Stimulated activated CD4-positive, alpha-beta T cell treated with anti-CD3 and anti-CD28 coated beads, Interleukin-15, amount 100 ng/mL, for 48 hours (primary cell): Measurements from ENCODE around the gene ZBTB7B.
"Not testable (repeated sequence)": the region's sequence is repeated elsewhere in the genome, so short reads cannot be mapped to it uniquely, and the experiment has no call there.

Experiments
- DNase-seq, 2 donors: peaks; one replicate each; pipeline ENCODE4 v3.0.0-alpha.2; 2020; ENCODE audit warnings: low read depth in 2 of 2

ZBTB7B gene

DNA sequence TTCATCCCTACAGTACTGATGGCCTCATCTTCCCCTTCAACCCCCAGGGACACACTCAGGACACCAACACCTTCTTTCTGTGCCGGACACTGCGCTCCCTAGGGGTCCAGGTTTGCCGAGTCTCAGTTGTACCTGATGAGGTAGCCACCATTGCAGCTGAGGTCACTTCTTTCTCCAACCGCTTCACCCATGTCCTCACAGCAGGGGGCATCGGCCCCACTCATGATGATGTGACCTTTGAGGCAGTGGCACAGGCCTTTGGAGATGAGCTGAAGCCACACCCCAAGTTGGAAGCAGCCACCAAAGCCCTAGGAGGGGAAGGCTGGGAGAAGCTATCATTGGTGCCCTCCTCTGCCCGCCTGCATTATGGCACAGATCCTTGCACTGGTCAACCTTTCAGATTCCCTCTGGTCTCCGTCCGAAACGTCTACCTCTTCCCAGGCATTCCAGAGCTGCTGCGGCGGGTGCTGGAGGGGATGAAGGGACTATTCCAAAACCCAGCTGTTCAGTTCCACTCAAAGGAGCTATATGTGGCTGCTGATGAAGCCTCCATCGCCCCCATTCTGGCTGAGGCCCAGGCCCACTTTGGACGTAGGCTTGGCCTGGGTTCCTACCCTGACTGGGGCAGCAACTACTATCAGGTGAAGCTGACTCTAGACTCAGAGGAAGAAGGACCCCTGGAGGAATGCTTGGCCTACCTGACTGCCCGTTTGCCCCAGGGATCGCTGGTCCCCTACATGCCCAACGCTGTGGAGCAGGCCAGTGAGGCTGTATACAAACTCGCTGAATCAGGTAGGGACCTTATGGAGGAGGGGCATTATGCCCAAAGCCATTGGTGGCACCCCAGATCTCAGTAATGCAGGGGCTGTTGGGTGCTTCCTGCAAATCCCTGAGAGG lies 14.3 kb upstream of the ZBTB7B start:
- no peak for DNase-seq

DNA sequence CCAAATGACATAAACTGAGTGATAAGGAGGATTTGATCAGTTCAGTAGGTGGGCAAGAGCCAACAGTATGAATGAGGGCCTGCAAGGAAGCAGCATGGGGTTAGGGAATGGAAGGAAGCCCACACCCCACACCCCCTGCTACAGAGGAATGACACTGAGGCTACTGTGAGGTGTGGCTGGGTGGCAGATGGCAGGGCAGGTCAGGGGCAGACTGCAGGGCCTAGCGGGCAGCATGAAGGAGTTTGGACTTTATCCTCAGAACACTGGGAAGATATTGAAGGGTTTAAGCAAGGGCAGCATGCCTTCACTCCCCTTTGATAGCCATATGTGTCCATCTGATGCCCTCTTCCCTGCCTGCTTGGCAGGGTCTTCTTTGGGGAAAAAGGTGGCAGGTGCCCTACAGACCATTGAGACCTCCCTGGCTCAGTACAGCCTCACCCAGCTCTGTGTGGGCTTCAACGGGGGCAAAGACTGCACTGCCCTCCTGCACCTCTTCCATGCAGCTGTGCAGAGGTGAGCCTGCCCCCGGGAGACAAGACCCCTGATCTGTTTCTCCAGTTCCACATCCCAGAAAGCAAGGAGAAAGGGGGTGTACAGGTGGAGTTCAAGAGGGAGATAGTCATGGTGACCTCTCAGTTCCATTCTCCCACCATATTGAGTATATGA lies 13.3 kb upstream of the ZBTB7B start:
- no peak for DNase-seq

DNA sequence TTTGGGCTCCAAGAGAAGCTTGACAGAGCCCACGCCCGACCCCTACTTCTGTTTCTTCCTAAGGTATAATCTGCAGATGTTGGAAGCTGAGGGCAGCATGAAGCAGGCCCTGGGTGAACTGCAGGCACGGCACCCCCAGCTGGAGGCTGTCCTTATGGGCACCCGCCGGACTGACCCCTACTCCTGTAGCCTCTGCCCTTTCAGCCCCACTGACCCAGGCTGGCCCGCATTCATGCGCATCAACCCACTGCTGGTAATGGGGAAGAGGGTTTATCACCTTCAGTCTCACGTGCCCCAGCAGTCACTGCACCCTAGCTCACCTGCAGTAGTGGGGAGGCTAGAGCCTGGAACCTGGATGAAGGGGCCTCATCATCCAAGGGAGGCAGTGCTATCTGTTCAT lies 12.3 kb upstream of the ZBTB7B start:
- DNase-seq: no peak

DNA sequence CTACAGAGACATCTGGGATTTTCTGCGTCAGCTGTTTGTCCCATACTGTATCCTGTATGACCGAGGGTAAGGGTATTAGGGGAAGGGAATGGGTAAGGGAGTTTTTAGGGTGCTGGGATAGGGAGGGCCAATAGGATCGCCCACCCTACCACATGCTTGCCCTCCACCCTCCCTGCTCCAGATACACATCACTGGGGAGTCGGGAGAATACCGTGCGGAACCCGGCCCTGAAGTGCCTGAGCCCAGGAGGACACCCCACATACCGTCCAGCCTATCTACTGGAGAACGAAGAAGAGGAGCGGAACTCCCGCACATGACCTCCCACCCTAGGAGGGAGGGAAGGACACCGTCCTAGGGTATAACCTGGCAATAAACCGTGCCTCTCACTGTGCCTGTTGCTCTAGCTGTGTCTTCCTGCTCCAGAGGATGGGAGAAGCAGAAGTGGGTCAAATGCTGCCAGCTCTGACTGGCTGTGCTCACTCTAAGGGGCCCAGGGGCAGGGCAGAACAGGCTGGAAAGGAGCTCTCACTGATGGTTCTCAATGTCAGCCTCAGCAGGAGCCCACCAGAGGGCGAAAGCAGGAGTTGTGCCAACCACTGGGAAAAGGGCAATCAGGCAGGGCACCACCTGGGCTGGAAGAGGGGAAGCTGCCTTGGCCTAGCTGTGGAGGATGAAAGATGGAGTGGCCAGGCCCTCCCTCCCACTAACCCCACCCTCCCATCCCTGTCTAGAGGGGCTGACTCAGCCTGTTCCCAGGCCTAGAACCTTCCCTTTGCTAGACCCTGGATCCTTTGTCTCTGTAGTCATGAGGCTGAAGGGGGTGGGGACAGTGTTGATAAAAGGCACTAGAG lies 9.7 kb upstream of the ZBTB7B start:
- no peak for DNase-seq

DNA sequence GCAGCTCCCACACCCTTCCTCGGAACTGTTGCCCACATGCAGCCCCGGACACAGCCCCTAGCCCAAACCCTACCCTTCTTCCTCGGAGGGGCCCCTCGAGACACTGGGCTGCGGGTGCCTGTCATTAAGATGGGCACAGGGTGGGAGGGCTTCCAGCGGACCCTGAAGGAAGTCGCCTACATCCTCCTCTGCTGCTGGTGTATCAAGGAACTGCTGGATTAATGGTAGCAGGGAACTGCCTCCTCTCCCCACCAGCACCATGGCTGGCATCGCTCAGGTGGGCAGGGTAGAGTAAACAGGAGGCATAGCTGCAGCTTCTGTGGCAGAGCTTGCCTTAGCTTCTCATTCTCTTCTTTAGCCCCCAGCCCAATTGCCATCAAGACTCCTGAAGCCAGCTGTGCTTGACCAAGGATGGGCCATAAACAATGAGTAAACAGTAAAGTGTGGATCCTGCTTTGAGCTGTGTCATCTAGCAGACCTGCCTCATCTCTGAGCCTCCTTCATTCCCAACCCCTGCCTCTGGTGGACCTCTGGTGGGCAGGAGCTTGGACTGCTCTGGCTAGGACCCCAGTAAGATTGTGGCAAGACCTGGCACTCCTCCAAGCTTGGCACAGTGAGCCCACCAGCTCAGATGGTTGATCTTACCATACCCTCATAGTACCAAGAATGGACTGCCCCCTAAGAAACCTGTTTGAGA lies 8.9 kb upstream of the ZBTB7B start, which contains the start of gene LENEP:
LENEP (plus strand) TSS at position 15 of the 697 bp plus-strand sequence; CDS start at position 37, 22 bp downstream.
- no peak for DNase-seq

DNA sequence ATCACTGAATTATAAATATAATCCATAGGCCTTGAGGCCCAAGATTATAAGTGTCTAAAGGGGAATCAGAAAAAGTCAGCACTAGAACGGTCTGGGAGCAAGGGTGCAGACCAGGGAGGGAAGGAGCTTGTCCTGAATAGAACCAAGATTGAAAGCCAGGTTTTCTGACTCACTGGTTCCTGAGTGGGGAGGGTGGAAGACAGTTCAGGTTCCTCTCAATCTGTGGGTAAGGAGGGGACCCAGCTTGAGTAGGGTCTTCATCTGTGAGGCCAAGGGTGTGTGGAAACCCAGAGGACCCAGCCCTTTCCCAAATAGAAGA lies 8.4 kb upstream of the ZBTB7B start:
- no peak for DNase-seq

DNA sequence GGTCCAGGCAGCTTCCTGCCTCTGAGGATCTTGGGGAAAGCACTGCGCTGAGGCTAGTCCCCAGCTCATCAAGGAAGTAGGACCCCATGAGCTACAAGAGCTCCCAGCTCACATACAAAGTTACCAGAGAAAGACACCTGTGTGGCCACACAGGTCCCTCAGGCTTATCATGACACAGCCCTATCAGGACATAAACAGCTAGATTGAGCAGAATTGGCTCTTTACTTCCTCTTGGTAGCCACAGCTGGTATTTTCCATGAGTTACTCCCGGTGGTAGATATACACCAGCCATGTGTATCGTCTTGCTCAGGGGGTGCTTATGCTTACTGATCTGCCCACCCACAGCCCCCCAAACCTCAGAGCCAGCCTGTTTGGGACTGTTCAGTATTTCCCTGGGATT lies 8.0 kb upstream of the ZBTB7B start:
- no peak for DNase-seq

DNA sequence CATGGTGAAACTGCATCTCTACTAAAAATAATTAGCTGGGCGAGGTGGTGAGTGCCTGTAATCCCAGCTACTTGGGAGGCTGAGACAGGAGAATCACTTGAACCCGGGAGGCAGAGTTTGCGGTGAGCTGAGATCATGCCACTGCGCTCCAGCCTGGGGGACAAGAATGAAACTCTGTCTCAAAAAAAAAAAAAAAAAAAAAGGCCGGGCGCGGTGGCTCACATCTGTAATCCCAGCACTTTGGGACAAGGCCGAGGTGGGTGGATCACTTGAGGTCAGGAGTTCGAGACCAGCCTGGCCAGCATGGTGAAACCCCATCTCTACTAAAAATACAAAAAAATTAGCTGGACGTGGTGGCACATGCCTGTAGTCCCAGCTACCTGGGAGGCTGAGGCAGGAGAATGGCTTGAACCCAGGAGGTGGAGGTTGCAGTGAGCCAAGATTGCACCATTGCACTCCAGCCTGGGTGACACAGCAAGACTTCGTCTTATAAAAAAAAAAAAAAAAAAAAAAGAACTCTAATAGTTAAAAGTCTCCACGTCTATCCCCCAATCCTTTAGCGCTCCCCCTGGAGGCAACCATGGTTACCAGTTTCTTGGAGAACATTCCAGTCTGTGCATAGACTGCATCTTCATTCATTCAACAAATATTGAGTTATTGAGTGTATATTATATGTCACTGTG lies 7.2 kb upstream of the ZBTB7B start:
- not testable (repeated sequence) for DNase-seq

DNA sequence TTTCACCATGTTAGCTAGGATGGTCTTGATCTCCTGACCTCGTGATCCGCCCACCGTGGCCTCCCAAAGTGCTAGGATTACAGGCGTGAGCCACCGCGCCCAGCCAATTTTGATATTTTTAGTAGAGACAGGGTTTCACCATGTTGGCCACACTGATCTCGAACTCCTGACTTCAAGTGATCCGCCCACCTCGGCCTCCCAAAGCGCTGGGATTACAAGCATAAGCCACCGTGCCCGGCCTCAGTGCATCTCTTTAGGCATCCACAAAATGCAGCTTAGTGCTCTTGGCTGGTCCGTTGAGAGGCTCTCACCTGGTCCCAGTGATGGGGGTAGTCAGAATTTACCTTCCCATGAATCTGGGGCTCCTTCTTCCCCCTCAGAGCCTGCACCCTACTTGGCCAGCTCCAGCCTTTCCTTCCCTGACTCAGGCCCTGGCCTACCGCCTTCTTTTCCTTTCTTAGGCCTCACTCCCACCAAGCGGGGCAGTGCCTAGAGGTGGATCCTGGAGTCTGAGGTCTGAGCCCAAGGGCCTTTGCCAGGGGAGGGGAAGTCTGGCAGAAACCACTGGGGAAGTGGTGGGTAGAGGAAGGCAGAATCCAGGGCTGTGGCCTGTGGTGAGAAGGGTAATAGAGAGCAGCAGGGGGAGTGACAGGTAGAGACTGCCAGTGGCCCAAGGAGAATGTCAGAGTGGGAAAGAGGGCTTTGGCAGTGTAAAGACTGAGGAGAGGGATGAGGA lies 5.5 kb upstream of the ZBTB7B start:
- DNase-seq: no peak

DNA sequence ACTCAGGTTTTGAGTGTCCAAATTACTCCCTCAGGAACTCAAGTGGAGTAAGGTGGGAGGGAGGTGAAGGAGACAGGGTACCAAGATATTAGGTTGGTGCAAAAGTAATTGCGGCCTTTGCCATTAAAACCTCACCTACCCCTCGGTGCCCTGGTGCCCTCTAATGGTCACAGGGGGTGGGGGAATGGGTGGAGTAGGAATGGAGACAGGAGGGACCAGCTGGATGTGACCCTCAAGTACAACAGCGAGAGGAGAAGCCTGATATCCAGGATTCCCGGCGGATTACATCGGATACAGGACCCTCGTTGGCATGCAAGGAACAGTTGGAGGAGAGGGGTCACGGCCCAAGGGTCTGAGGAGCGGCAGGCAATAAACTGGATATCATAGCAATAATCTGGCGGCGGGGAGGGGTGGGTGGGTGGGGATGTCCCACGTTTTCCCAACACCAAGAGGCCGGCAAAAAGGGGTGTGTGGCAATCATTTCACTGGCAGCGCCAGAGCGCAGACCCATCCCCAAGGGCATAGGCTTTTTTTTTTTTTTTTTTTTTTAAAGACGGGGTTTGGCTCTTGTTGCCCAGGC lies 4.3 kb upstream of the ZBTB7B start:
- DNase-seq: no peak

DNA sequence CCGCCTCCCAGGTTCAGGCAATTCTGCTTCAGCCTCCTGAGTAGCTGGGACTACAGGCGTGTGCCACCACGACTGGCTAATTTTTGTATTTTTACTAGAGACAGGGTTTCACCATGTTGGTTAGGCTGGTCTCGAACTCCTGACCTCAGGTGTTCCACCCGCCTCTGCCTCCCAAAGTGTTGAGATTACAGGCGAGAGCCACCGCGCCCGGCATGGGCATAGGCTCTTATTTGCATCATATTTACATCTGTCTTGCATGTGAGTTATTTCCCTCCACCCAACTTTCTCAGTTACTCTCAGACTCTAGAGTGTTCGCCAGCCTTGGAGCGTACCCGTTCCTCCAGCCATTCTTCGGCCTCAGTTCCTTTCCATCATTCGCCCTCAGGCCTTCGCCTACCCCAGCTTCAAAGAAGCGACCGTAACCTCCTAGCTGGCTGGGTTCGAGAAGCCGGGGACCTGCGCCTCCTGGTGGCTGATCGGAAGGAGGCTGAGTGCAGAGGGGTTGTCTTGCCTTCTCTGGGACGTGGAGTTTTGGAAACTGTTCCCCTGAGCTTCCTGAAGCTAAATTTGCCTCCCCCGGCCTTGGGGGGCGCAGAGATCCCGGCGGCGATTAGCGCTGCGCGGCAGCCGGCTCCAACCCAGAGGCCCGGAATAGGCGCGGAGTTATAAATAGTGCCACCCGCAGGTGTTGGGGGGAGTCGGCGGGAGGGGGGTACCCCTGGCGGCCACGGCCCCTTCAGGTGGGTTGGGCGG lies 3.6 kb upstream of the ZBTB7B start:
- DNase-seq: peak in 1 of 2 donors; percentile 67

DNA sequence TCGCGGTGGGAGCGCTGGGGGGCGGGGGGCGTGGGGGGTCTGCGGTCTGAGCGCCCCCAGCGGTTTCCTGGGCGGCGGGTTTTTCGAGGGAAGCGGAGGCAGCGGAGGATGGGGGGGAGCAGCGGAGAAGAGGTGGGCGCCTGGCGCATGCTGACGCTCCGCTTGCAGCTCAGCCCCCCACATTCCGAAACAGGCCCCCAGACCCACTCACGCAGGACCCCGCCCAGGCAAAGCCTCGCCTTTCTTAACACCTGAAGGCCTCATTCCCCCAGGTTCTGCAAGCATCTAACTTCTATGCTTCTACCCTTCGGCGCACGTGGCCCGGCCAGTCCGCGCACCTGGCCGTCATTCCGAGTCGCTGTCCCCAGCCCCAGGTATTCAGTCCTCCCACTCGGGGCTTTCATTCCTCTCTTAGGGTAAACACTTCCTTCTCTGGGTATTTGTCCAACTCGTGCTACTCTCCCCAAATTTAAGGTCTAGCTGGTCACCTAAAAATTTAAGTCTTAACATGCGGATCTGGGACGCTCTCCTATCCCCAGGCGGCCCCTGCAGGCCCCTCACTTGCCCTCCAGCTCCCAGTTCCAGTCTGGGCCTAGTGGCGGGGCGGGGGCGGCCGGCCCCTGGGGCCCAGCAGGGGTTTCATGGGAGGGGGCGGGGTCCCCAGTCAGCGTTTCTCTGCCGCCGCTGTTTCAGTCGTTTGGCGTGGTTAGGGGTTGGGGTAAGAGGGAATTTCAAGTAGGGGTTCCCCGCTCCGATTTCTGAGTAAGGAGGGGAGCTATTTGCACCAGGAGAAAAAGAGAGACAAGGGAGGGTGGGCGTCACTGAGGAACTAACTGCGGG lies 2.8 kb upstream of the ZBTB7B start:
- DNase-seq: peak in 1 of 2 donors; percentile 58

DNA sequence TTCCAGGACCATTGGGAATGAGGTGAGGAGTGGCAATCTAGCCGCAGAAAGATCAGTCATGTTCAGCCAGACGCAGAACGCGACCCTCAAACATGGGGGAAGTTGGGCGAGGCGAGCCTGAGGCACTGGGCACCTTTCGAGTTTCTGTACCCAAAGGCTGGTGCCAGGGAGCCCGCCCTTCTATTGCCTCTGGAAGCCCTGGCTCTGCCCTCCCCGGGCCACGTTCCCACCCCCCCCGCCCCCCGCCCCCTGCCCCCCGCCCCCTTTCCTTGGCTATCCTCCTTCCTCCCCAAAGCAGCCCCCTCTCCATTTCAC lies 2.2 kb upstream of the ZBTB7B start:
- no peak for DNase-seq

DNA sequence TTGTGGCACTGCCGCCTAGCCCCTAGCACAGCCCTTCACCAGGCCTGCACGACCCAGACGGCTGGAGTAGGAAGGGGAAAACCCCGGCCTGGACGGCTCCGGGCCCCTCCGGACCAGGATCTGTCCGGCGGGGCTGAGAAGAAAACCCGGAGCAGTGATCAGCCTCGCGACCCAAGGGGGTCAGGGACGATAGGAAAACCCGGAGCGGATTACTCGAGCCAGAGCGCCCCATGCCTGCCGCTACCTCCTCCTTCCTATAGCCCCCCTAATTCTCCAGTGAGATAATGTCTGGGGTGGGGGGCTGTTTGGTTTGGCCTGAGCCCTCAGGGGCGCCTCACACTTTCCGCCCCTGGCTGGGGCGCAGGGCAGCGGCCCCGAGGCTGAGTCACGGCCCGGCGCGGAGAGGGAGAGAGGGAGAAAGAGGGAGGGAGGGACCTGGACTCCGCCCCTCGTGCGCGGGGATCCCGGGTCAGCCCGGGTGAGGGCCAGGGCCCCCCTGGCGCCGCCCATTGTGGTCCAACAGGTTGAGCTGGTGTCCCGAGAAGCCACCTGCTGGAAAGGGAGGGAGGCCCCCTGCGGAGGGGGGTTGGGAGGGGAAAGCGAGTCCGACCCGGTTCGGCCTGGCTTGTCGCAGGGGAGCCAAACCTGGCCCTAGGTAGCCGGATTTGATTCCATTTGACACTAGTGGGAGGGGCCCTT lies 1.7 kb upstream of the ZBTB7B start:
- DNase-seq: peak; percentile 72 to 86

DNA sequence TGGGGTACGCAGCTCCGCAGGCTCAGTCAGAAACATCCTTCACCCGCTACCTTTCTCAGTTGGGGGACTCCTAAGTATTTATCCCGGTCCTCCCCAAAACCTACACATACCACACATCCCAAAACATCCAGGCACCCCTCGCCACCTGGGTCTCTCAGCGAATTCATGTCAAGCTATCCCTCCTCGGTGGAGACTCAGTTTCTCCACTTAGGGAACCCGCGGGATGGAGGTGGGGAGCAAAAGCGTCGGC lies 1.3 kb upstream of the ZBTB7B start:
- DNase-seq: no peak

DNA sequence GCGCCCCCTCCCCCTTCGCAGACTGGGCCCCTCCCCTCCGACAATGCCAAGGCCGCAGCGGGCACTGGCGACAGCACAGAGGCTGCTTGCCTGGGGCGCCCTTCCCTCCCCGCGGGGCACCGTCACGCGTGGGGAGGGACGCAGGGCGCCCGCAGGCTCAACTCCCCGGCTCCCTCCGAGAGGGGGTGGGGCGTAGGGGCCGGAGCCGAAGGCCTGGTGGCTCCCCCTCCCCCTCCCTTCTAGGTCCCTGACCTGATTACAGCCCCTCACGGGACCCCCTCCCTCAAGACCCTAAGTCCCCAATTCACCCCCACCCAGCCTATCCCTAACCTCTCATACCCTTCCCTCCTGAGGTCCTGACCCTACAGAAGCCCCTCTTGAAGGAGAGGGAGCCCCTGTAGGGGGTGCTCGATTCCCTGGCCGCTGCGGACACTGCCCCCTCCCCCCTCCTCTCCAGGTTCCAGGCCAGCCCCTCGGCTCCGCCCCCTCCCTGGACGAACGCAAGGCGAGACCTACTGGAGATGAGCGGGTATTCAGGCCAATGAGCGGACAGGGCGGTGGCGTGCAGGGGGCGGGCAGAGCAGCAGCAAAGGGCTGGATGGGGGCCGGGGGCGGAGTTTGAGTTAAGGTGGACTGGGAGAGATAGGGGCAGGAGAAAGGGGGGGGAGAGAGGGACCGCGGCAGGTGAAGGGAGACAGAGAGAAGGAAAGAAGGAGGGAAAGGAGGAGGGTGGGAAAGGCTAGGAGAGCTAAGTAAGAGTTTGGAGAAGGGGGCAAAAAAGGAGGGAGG lies 733 bp upstream of the ZBTB7B start:
- DNase-seq: peak; percentile 99 to 100

DNA sequence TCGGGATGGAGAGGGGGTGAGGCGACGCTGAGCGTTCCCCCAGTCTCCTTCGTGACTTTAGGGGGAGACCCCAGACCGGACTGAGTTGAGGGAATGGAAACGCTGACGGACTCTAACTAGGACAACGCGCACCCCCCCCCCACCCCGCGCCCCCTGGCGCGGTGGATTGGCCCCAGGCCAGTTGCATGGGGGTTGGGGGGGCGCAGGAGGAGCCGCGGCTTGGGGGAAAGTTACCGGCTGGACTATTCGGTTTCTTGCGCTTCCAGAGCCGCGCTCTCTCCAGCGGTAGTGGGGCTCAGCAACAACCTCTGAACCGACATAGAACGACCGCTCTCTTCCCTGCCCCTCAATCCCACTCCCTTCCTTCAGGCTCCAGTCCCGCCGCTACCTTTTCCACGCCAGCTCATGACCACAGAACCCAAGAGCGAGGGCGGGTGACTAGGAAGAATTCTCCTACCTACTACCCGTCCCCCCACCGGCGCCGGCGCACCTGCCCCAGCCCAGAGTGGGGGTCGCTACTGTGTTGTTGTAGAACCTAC lies 694 bp downstream of the ZBTB7B start:
- DNase-seq: no peak
